HEK293T (cell line): ENCODE results near the gene CLCN4.

ENCODE experiments used
- CTCF ChIA-PET: fragments of 350-600 bp; formaldehyde crosslinking; extraction: SDS; loops from one replicate; lab custom pipeline; 2021; ENCODE audit warnings: antibody characterized with exemption, inconsistent platforms; lab: Yijun Ruan, JAX
- POLR2A ChIA-PET: fragments of 350-600 bp; formaldehyde crosslinking; extraction: SDS; loops from one replicate; lab custom pipeline; 2020; ENCODE audit warnings: antibody characterized with exemption, inconsistent platforms; lab: Yijun Ruan, JAX
- DNase-seq: peaks from one replicate; pipeline ENCODE4 v3.0.0; 2012; ENCODE audit warnings: mixed read lengths; ENCODE audit errors: extremely low spot score
- ARNT ChIP-seq: fragments of 450-650 bp; IDR thresholded peaks from 2 replicates; pipeline ENCODE4 v1.6.1; 2017; ENCODE audit warnings: mild to moderate bottlenecking
- BHLHE40 ChIP-seq: fragments of 450-650 bp; IDR thresholded peaks from 2 replicates; pipeline ENCODE4 v1.6.1; 2016; ENCODE audit warnings: mild to moderate bottlenecking, moderate library complexity, borderline replicate concordance
- CTBP1 ChIP-seq: fragments of 450-650 bp; IDR thresholded peaks from 2 replicates; pipeline ENCODE4 v1.6.1; 2016; ENCODE audit warnings: borderline replicate concordance
- ELF4 ChIP-seq: fragments of 450-650 bp; IDR thresholded peaks from 2 replicates; pipeline ENCODE4 v1.6.1; 2017; ENCODE audit warnings: antibody characterized with exemption
- FOXA1 ChIP-seq: fragments of 450-650 bp; IDR thresholded peaks from 2 replicates; pipeline ENCODE4 v1.6.1; 2016; ENCODE audit warnings: mild to moderate bottlenecking
- FOXK2 ChIP-seq: fragments of 450-650 bp; IDR thresholded peaks from 2 replicates; pipeline ENCODE4 v1.6.1; 2016; ENCODE audit warnings: mild to moderate bottlenecking
- FOXM1 ChIP-seq: fragments of 450-650 bp; IDR thresholded peaks from 2 replicates; pipeline ENCODE4 v1.6.1; 2017; ENCODE audit warnings: mild to moderate bottlenecking, borderline replicate concordance
- HDGF ChIP-seq: fragments of 450-650 bp; IDR thresholded peaks from 2 replicates; pipeline ENCODE4 v1.6.1; 2017; ENCODE audit warnings: antibody characterized with exemption, borderline replicate concordance
- L3MBTL2 ChIP-seq: fragments of 450-650 bp; conservative IDR thresholded peaks from 2 replicates; pipeline ENCODE4 v1.6.1; 2016; ENCODE audit warnings: mild to moderate bottlenecking
- LEF1 ChIP-seq: fragments of 450-650 bp; IDR thresholded peaks from 2 replicates; pipeline ENCODE4 v1.6.1; 2017; ENCODE audit warnings: mild to moderate bottlenecking, borderline replicate concordance
- NFRKB ChIP-seq: fragments of 450-650 bp; IDR thresholded peaks from 2 replicates; pipeline ENCODE4 v1.6.1; 2016; ENCODE audit warnings: mild to moderate bottlenecking, moderate library complexity
- PKNOX1 ChIP-seq: fragments of 450-650 bp; IDR thresholded peaks from 2 replicates; pipeline ENCODE4 v1.6.1; 2016
- SP1 ChIP-seq: fragments of 450-650 bp; IDR thresholded peaks from 2 replicates; pipeline ENCODE4 v1.6.1; 2017
- SUZ12 ChIP-seq: fragments of 450-650 bp; IDR thresholded peaks from 2 replicates; pipeline ENCODE4 v1.6.1; 2016; ENCODE audit warnings: mild to moderate bottlenecking
- TARDBP ChIP-seq: fragments of 450-650 bp; IDR thresholded peaks from 2 replicates; pipeline ENCODE4 v1.6.1; 2016
- ZNF384 ChIP-seq: fragments of 450-650 bp; IDR thresholded peaks from 2 replicates; pipeline ENCODE4 v1.6.1; 2016

Gene CLCN4

DNA sequence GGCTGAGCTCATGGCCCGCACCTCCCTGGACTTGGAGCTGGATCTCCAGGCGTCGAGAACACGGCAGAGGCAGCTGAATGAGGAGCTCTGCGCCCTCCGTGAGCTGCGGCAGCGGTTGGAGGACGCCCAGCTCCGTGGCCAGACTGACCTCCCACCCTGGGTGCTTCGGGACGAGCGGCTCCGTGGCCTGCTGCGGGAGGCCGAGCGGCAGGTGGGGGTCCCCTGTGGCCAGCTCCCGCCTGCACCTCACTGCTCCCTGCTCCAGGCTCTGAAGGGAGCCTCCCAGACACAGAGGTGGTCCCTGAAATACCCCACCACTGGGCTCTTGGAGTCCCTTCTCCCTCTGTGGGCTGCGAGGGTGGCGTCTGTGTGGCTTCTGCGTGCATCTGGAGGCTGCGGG lies 18.0 kb upstream of the CLCN4 start:
- TF ChIP-seq HDGF = no peak
- no peak for DNase-seq
- POLR2A ChIA-PET = no interaction called here
- CTCF ChIA-PET = no interaction called here

DNA sequence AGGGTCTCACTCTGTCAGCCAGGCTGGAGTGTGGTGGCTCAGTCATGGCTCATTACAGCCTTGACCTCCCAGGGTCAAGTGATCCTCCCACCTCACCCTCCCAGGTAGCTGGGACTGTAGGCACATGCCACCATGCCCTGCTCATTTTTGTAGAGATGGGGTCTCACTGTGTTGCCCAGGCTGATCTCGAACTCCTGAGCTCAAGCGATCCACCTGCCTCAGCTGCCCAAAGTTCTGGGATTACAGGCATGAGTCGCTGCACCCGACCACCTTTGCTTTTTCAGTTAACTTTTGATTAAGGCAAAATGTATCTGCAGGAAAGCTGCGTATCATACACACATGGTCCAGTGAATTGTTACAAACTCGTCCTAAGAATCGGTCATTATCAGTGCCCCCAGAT lies 16.5 kb upstream of the CLCN4 start:
- no peak for TF ChIP-seq BHLHE40
- TF ChIP-seq FOXK2 = no peak
- TF ChIP-seq ARNT = no peak
- no peak for TF ChIP-seq ELF4
- TF ChIP-seq NFRKB = no peak
- TF ChIP-seq TARDBP = no peak
- ChIA-PET POLR2A (no interaction called here), CTCF (no interaction called here)
- no peak for DNase-seq

GRCh38 chrX:10142041-10142599 lies 14.7 kb upstream of the CLCN4 start:
- no peak for TF ChIP-seq ARNT
- no peak for TF ChIP-seq SUZ12
- no peak for TF ChIP-seq SP1
- no peak for TF ChIP-seq NFRKB
- no peak for TF ChIP-seq BHLHE40
- no peak for TF ChIP-seq PKNOX1
- no peak for TF ChIP-seq LEF1
- TF ChIP-seq L3MBTL2 = no peak
- no peak for TF ChIP-seq TARDBP
- TF ChIP-seq CTBP1 = no peak
- POLR2A ChIA-PET = no interaction called here
- CTCF ChIA-PET = no interaction called here
- DNase-seq = no peak

DNA sequence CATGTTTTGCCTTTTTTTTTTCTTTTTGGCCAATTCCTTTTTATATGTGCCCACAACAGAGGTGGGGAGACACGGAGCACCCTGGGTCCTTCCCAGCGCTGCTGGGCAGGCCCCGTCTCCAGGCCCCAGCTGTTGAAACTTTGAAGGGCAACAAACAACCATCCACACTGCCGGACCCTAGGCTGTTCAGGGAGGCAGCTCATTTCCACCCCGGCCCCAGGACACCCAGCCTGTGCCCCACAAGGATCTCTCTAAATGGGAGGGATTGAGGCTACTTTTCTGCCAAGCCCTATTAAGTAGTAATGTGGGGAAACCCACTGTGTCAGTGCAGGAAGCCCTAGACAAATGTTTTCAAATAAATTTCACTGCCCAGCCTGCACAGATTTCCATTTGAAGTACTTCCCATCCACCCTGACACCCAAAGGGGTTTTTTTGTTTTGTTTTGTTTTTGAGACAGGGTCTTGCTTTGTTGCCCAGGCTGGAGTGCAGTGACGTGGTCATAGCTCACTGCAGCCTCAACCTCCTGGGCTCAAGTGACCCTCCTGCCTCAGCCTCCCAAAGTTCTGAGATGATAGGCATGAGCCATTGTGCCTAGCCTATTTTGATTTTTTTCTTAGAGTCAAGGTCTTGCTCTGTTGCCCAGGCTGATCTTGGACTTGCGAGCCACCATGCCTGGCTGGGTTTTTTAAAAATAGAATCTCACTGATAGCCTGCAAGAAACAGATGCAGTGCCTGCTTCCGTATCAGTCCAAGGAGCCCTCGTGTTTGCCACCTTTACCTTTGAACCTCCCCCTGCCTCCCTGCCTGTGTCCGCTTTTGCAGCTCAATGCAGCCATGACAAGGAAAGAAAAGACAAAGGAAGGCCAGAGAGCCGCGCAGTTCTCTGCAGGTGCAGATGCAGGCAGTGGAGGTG lies 13.4 kb upstream of the CLCN4 start:
- ChIA-PET CTCF (no interaction called here), POLR2A (no interaction called here)
- TF ChIP-seq ARNT (no peak), LEF1 (no peak), SUZ12 (no peak), L3MBTL2 (no peak), HDGF (no peak), TARDBP (no peak), ZNF384 (no peak), FOXK2 (no peak), BHLHE40 (no peak), ELF4 (no peak), CTBP1 (no peak), SP1 (no peak), NFRKB (no peak), FOXA1 (no peak), FOXM1 (no peak), PKNOX1 (no peak)
- no peak for DNase-seq

GRCh38 chrX:10146346-10146745 lies 10.4 kb upstream of the CLCN4 start:
- TF ChIP-seq FOXM1 (no peak), HDGF (no peak)
- no peak for DNase-seq
- ChIA-PET POLR2A (no interaction called here), CTCF (no interaction called here)

GRCh38 chrX:10152086-10152485 lies 4.7 kb upstream of the CLCN4 start:
- ChIA-PET POLR2A (no interaction called here), CTCF (no interaction called here)
- TF ChIP-seq HDGF (no peak), PKNOX1 (no peak), LEF1 (no peak), CTBP1 (no peak), ZNF384 (no peak), FOXM1 (no peak), SUZ12 (no peak), L3MBTL2 (no peak), ELF4 (no peak), BHLHE40 (no peak), ARNT (no peak), NFRKB (no peak), FOXA1 (no peak), TARDBP (no peak), FOXK2 (no peak)
- no peak for DNase-seq

DNA sequence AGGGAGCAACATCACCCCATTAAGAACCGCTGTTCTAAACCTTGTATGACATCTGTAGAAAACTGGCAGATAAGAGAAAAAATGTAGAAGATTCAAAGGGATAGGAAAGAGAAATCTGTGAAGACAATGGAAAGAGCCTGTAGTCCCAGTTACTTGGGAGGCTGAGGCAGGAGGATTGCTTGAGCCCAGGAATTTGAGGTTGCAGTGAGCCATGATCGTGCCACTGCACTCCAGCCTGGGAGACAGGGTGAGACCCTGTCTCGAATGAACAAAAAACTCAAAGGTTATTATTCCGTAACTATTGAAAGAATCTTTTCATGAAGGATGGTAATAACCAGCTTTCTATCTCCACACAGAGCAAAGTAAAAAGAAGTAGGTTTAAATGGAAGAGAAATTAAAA lies 1.6 kb upstream of the CLCN4 start:
- no peak for DNase-seq
- TF ChIP-seq NFRKB = no peak
- ChIA-PET CTCF (no interaction called here), POLR2A (no interaction called here)
